Measurements from ENCODE around the gene HGFAC. TPM values are rescaled to one million over a fixed set of nuclear protein-coding genes. Genes with fewer than 3 reads are reported as not detected.

The HGFAC gene
- total RNA-seq, 1 experiment from 2014 or later, result 0.20 TPM

DNA sequence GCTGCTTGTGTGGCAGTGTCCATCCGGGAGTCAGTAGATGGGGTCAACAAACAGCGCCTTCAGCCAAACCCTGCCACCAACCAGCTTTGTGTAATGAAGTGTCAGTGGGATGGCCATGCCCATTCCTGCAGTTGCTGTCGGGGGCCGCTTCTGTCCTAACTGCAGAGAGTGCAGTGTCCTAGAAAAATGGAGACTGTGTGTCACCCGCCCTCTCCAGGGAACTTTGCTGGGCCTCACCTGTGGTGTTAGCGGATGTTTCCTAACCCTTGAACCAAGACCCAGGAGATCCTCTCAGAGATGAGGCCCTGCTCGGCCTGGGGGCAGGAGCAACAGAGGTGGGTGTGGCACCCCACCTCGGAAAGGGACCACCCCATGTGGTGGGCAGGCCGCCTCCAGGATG lies 35.3 kb upstream of the HGFAC start:
- ATAC-seq (no peak), DNase-seq (ENCODE audit: low spot score) (no peak)
- Mint-ChIP-seq H3K9me3 (peaks cover 16% of the 10 kb centered on the region), H3K36me3 (peaks cover 14% of the 10 kb centered on the region), H3K27ac (no peak overlapping the region), H3K4me3 (no peak overlapping the region), H3K4me1 (peaks cover 10% of the 10 kb centered on the region; the same call in 1 of the 2 replicates), H3K27me3 (ENCODE audit: low read depth) (peaks cover 5% of the 10 kb centered on the region; the same call in 1 of the 2 replicates)
- CTCF ChIA-PET, result no interaction called here
- TF ChIP-seq TP53 (CRISPR knock-in tag; IDR thresholded peaks at IDR 0.05), result no peak
- no peak for TF ChIP-seq FOXJ3 (CRISPR knock-in tag; IDR thresholded peaks at IDR 0.05; ENCODE audit: borderline replicate concordance)
- TF ChIP-seq ZNF121 (CRISPR knock-in tag; IDR thresholded peaks at IDR 0.05), result no peak
- no peak for TF ChIP-seq ZNF317 (CRISPR knock-in tag; IDR thresholded peaks at IDR 0.05; ENCODE audit: borderline replicate concordance, low read depth)
- no peak for TF ChIP-seq ZNF423 (CRISPR knock-in tag; IDR thresholded peaks at IDR 0.05)
- TF ChIP-seq TEAD4 (CRISPR knock-in tag; IDR thresholded peaks at IDR 0.05), result no peak
- TF ChIP-seq GTF2I (CRISPR knock-in tag; conservative IDR thresholded peaks at IDR 0.05), result no peak
- TF ChIP-seq, protein P1, sequence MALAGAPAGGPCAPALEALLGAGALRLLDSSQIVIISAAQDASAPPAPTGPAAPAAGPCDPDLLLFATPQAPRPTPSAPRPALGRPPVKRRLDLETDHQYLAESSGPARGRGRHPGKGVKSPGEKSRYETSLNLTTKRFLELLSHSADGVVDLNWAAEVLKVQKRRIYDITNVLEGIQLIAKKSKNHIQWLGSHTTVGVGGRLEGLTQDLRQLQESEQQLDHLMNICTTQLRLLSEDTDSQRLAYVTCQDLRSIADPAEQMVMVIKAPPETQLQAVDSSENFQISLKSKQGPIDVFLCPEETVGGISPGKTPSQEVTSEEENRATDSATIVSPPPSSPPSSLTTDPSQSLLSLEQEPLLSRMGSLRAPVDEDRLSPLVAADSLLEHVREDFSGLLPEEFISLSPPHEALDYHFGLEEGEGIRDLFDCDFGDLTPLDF (CRISPR knock-in tag; IDR thresholded peaks at IDR 0.05), result no peak
- TF ChIP-seq, protein P2, sequence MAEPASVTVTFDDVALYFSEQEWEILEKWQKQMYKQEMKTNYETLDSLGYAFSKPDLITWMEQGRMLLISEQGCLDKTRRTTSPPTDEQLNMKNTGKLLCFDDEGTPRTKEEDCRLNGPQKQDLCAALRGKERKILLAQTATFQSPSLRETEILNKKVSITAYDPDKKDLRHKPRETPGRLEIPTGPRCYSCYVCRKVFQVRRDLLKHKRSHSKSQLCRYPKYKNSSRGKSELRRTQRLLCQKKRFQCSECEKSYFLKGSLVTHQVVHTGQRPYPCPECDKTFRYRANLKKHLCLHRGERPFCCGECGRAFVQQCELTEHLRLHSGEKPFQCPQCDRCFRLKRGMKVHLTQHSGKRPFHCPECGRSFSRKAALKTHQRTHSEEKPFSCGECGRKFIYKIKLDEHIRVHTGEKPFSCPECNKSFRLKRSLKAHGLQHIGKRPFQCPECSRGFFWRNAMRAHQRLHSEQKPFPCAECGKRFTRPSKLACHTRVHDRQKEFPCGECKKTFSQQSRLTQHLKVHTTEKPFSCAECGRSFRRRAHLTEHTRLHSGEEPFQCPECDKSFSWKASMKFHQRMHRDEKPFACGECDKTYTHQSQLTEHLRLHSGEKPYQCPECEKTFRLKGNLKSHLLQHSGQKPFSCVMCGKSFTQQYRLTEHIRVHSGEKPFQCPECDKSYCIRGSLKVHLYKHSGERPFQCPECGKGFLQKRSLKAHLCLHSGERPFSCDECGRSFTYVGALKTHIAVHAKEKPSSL (CRISPR knock-in tag; conservative IDR thresholded peaks at IDR 0.05), result no peak
- TF ChIP-seq, protein P3, sequence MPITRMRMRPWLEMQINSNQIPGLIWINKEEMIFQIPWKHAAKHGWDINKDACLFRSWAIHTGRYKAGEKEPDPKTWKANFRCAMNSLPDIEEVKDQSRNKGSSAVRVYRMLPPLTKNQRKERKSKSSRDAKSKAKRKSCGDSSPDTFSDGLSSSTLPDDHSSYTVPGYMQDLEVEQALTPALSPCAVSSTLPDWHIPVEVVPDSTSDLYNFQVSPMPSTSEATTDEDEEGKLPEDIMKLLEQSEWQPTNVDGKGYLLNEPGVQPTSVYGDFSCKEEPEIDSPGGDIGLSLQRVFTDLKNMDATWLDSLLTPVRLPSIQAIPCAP (CRISPR knock-in tag; IDR thresholded peaks at IDR 0.05), result no peak
- TF ChIP-seq, protein P4, sequence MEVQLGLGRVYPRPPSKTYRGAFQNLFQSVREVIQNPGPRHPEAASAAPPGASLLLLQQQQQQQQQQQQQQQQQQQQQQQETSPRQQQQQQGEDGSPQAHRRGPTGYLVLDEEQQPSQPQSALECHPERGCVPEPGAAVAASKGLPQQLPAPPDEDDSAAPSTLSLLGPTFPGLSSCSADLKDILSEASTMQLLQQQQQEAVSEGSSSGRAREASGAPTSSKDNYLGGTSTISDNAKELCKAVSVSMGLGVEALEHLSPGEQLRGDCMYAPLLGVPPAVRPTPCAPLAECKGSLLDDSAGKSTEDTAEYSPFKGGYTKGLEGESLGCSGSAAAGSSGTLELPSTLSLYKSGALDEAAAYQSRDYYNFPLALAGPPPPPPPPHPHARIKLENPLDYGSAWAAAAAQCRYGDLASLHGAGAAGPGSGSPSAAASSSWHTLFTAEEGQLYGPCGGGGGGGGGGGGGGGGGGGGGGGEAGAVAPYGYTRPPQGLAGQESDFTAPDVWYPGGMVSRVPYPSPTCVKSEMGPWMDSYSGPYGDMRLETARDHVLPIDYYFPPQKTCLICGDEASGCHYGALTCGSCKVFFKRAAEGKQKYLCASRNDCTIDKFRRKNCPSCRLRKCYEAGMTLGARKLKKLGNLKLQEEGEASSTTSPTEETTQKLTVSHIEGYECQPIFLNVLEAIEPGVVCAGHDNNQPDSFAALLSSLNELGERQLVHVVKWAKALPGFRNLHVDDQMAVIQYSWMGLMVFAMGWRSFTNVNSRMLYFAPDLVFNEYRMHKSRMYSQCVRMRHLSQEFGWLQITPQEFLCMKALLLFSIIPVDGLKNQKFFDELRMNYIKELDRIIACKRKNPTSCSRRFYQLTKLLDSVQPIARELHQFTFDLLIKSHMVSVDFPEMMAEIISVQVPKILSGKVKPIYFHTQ (CRISPR knock-in tag; IDR thresholded peaks at IDR 0.05), result no peak
- no peak for TF ChIP-seq ZNF219 (CRISPR knock-in tag; IDR thresholded peaks at IDR 0.05; ENCODE audit: borderline replicate concordance)
- TF ChIP-seq JAZF1 (CRISPR knock-in tag; IDR thresholded peaks at IDR 0.05), result no peak
- TF ChIP-seq, protein P5, sequence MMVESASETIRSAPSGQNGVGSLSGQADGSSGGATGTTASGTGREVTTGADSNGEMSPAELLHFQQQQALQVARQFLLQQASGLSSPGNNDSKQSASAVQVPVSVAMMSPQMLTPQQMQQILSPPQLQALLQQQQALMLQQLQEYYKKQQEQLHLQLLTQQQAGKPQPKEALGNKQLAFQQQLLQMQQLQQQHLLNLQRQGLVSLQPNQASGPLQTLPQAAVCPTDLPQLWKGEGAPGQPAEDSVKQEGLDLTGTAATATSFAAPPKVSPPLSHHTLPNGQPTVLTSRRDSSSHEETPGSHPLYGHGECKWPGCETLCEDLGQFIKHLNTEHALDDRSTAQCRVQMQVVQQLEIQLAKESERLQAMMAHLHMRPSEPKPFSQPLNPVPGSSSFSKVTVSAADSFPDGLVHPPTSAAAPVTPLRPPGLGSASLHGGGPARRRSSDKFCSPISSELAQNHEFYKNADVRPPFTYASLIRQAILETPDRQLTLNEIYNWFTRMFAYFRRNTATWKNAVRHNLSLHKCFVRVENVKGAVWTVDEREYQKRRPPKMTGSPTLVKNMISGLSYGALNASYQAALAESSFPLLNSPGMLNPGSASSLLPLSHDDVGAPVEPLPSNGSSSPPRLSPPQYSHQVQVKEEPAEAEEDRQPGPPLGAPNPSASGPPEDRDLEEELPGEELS (CRISPR knock-in tag; IDR thresholded peaks at IDR 0.05), result no peak
- no peak for TF ChIP-seq NFYB (CRISPR knock-in tag; conservative IDR thresholded peaks at IDR 0.05; ENCODE audit: low read depth)
- TF ChIP-seq, protein P6, sequence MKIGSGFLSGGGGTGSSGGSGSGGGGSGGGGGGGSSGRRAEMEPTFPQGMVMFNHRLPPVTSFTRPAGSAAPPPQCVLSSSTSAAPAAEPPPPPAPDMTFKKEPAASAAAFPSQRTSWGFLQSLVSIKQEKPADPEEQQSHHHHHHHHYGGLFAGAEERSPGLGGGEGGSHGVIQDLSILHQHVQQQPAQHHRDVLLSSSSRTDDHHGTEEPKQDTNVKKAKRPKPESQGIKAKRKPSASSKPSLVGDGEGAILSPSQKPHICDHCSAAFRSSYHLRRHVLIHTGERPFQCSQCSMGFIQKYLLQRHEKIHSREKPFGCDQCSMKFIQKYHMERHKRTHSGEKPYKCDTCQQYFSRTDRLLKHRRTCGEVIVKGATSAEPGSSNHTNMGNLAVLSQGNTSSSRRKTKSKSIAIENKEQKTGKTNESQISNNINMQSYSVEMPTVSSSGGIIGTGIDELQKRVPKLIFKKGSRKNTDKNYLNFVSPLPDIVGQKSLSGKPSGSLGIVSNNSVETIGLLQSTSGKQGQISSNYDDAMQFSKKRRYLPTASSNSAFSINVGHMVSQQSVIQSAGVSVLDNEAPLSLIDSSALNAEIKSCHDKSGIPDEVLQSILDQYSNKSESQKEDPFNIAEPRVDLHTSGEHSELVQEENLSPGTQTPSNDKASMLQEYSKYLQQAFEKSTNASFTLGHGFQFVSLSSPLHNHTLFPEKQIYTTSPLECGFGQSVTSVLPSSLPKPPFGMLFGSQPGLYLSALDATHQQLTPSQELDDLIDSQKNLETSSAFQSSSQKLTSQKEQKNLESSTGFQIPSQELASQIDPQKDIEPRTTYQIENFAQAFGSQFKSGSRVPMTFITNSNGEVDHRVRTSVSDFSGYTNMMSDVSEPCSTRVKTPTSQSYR (CRISPR knock-in tag; IDR thresholded peaks at IDR 0.05), result no peak
- TF ChIP-seq, protein P7, sequence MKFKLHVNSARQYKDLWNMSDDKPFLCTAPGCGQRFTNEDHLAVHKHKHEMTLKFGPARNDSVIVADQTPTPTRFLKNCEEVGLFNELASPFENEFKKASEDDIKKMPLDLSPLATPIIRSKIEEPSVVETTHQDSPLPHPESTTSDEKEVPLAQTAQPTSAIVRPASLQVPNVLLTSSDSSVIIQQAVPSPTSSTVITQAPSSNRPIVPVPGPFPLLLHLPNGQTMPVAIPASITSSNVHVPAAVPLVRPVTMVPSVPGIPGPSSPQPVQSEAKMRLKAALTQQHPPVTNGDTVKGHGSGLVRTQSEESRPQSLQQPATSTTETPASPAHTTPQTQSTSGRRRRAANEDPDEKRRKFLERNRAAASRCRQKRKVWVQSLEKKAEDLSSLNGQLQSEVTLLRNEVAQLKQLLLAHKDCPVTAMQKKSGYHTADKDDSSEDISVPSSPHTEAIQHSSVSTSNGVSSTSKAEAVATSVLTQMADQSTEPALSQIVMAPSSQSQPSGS (CRISPR knock-in tag; IDR thresholded peaks at IDR 0.05; ENCODE audit: borderline replicate concordance, low read depth), result no peak
- TF ChIP-seq, protein P8, sequence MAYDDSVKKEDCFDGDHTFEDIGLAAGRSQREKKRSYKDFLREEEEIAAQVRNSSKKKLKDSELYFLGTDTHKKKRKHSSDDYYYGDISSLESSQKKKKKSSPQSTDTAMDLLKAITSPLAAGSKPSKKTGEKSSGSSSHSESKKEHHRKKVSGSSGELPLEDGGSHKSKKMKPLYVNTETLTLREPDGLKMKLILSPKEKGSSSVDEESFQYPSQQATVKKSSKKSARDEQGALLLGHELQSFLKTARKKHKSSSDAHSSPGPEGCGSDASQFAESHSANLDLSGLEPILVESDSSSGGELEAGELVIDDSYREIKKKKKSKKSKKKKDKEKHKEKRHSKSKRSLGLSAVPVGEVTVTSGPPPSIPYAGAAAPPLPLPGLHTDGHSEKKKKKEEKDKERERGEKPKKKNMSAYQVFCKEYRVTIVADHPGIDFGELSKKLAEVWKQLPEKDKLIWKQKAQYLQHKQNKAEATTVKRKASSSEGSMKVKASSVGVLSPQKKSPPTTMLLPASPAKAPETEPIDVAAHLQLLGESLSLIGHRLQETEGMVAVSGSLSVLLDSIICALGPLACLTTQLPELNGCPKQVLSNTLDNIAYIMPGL (CRISPR knock-in tag; IDR thresholded peaks at IDR 0.05), result no peak
- TF ChIP-seq, protein P9, sequence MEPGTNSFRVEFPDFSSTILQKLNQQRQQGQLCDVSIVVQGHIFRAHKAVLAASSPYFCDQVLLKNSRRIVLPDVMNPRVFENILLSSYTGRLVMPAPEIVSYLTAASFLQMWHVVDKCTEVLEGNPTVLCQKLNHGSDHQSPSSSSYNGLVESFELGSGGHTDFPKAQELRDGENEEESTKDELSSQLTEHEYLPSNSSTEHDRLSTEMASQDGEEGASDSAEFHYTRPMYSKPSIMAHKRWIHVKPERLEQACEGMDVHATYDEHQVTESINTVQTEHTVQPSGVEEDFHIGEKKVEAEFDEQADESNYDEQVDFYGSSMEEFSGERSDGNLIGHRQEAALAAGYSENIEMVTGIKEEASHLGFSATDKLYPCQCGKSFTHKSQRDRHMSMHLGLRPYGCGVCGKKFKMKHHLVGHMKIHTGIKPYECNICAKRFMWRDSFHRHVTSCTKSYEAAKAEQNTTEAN (CRISPR knock-in tag; IDR thresholded peaks at IDR 0.05), result no peak
- POLR2A ChIA-PET, result no interaction called here

All from WTC11 (cell line).